Lower leg skin (tissue), 4 donors: Measurements from ENCODE around the gene SPTLC1. TPM values are rescaled to one million over a fixed set of nuclear protein-coding genes. Genes with fewer than 3 reads are reported as not detected.
"Not testable (repeated sequence)": the region's sequence is repeated elsewhere in the genome, so short reads cannot be mapped to it uniquely, and the experiment has no call there.

Source experiments
- DNase-seq, 2 donors: peaks; one replicate each; pipeline ENCODE4 v3.0.0-alpha.2; 2019; ENCODE audit warnings: low spot score in 2 of 2
- H3K4me3 ChIP-seq: fragments of 200-600 bp; sonication (generic); 2 replicates; pipeline ENCODE4 v1.5.1; 2017; ENCODE audit warnings: mild to moderate bottlenecking, low read depth; ENCODE audit not compliant: poor library complexity, severe bottlenecking
- CTCF ChIP-seq, 3 donors: fragments of 450-650 bp; IDR thresholded peaks; one replicate each; pipeline ENCODE4 v1.5.1; 2016; ENCODE audit warnings: antibody characterized with exemption in 3 of 3, mild to moderate bottlenecking in 3 of 3, moderate library complexity in 2 of 3
- POLR2A ChIP-seq, 2 donors: fragments of 450-650 bp; IDR thresholded peaks; one replicate each; pipeline ENCODE4 v1.6.1; 2016 to 2017; ENCODE audit warnings: antibody characterized with exemption in 2 of 2, mild to moderate bottlenecking in 1 of 2, moderate library complexity in 1 of 2
- WGBS, 2 donors: methylation state at CpG; one replicate each; pipeline ENCODE4 v1.1.5; 2018; 5-methylcytosine and 5-hydroxymethylcytosine counted together
- intact Hi-C: fragments of 100-400 bp; cut with DNase I; formaldehyde crosslinking; loops from one replicate; pipeline ENCODE4 v1.15.0; 2023; ENCODE audit warnings: low total_unique reads
- total RNA-seq, 4 donors: library from RNA; depleted of rRNA; stranded (reverse); fragments of >200 nt; gene quantifications; one replicate each; pipeline ENCODE4 v1.1.0, GENCODE V29; 2016

SPTLC1 gene
- total RNA-seq, 4 donors from 2014 or later = 80.5 to 99.6 (median 95.6) TPM

DNA sequence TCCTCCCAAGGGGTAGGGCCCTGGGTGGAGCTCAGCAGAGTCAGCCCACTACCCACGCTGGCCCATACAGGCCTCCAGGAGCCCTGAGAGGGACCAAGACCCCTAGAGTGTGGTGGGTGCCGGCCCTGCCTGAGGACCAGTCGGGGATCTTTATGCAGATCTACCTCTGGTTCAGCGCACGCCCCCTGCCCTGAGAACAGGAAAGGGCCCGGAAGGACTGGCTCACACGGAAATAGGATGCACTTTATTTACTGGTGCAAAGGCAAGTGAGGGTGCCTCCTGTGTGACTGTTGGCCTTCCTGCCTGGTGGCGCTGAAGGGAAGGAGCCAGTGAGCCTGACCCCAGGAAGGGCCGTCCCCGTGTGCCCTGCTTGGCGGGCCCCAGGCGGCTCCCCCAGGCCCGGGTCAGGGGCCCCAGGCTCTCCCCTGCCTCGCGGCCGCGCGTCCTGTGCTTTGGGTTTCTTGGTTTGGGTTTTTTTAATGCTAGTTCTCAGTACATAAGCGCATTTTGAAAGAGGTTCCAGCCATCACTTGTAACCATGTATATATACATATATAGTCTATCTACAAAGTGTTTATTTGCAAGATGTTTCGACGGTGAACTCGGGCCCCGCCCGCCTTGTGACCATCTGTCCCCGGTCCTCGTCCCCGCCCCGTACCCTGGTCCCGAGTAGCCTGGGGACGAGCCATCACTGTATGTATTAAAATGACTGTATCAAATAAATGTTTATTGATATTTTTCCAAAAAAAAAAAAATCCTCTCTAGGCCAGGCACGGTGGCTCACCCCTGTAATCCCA is 88.8 kb downstream of the SPTLC1 start:
- WGBS, 2 donors = 91 to 93% methylated on average over 31 of the region's 31 CpGs
- H3K4me3 ChIP-seq = no peak overlapping the region
- TF ChIP-seq POLR2A (IDR thresholded peaks at IDR 0.05) (no peak), CTCF (IDR thresholded peaks at IDR 0.05) (no peak)
- no peak for DNase-seq
- intact Hi-C loops = no loop called here

DNA sequence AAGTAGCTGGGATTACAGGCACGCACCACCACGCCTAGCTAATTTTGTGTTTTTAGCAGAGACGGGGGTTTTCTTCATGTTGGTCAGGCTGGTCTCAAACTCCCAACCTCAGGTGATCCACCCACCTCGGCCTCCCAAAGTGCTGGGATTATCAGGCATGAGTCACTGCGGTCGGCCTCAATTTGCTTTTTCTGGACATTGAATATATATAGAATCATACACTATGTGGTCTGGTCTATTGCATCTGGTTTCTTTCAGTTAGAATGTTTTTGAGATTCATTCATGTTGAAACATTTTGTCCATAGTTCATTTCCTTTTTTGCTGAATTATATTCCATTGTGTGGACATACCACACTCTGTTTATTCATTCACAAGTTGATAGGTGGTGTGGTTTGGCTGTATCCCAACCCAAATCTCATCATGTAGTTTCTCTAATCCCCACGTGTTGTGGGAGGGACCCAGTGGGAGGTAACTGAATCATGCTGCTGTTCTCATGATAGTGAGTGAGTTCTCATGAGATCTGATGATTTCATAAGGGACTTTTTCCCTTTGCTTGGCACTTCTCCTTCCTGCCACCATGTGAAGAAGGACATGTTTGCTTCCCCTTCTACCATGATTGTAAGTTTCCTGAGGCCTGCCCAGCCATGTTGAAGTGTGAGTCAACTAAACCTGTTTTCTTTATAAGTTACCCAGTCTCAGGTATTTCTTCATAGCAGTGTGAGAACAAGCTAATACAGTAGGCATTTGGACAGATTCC is 93.2 kb downstream of the SPTLC1 start:
- WGBS, 2 donors = 66 to 72% methylated on average over 7 of the region's 7 CpGs
- DNase-seq = not testable (repeated sequence)

GRCh38 chr9:92019658-92020057 is 95.6 kb downstream of the SPTLC1 start:
- no peak overlapping the region for H3K4me3 ChIP-seq
- TF ChIP-seq POLR2A (IDR thresholded peaks at IDR 0.05) = no peak
- no peak for TF ChIP-seq CTCF (IDR thresholded peaks at IDR 0.05)
- intact Hi-C loops = no loop called here
- WGBS, 2 donors = 62 to 72% methylated on average over 5 of the region's 5 CpGs
- DNase-seq = peak in 1 of 2 donors; percentile 34

More for the DNA sequence above, 93.2 kb downstream of the SPTLC1 start:
- H3K4me3 ChIP-seq, intact Hi-C loops: not testable (repeated sequence)

DNA sequence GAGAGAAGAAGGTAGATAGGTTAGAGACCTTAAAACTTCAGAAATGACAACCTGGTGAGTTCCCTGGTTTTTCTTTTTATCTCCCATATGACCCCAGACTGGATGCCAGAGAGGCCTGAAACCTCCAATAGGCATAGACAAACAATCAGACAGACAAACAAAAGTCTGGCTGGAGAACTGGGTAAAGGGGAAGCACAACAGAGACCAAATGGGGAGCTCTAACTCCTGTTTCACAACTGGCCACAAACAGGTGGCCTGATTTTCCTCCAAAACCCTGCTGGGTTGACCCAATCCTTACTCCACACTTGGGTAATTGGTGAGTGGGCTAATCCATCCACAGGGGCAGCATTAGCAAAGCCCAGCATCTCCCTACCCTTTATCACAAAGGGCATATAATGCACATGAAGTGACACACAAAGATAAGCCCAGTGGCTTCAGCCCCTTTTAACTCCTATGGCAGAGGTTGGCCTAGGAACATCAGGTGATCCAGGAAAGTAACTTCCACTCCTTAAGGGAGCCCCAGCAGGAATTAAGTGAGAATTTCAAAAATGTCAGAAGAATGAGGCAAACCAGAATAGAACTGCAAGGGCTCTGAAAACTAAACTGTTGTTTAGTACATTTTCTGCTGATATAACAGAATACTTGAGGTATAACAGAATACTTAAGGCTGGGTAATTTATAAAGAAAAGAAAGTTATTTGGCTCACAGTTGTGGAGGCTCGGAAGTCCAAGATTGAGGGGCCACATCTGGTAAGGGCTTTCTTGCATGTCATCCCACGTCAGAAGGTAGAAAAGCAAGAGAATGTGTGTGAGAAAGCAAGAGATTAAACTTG is 104.3 kb downstream of the SPTLC1 start:
- no peak for DNase-seq
- TF ChIP-seq POLR2A (IDR thresholded peaks at IDR 0.05) (no peak), CTCF (IDR thresholded peaks at IDR 0.05) (no peak)
- WGBS, 2 donors = 54 to 82% methylated on average over 2 of the region's 2 CpGs
- intact Hi-C loops = no loop called here
- no peak overlapping the region for H3K4me3 ChIP-seq

DNA sequence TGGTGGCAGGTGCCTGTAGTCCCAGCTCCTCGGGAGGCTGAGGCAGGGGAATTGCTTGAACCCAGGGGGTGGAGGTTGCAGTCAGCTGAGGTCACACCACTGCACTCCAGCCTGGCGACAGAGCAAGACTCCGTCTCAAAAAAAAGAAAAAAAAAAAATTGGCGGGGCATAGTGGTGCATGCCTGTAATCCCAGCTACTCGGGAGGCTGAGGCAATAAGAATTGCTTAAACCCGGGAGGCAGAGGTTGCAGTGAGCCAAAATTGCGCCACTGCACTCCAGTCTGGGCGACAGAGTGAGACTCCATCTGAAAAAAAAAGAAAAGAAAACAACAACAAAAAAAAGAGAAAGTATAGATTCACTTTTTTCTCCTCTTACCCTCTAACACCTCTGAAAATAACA is 105.0 kb downstream of the SPTLC1 start:
- H3K4me3 ChIP-seq, DNase-seq, intact Hi-C loops: not testable (repeated sequence)
- WGBS, 2 donors = 61 to 66% methylated on average over 8 of the region's 8 CpGs

DNA sequence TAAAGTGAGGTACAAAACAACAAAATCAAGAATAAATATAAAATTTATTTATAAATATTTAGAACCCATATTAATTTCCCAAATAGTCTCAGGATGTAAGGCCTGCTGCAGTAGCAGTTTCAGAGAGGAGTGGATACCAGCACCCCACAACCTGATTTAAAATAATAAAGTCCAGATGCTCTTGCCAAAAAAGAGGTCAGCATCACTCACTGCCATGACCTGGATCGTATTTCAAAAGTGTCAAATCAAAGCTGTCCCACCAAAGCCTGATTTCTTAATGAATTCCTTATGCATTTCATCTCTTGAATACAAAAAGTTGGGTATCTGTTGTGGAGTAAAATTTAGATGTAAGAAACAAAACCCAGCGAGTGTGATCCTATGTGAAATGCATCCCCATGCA is 107.2 kb downstream of the SPTLC1 start:
- TF ChIP-seq CTCF (IDR thresholded peaks at IDR 0.05) (no peak), POLR2A (IDR thresholded peaks at IDR 0.05) (no peak)
- intact Hi-C loops = no loop called here
- 50 to 60% methylated on average over 2 of the region's 2 CpGs for WGBS, 2 donors
- H3K4me3 ChIP-seq = no peak overlapping the region
- DNase-seq = no peak
